Measurements from ENCODE around the gene YAP1.

- no peak for TF ChIP-seq POLR2A (IDR thresholded peaks at IDR 0.05)
- TF ChIP-seq, protein P1, sequence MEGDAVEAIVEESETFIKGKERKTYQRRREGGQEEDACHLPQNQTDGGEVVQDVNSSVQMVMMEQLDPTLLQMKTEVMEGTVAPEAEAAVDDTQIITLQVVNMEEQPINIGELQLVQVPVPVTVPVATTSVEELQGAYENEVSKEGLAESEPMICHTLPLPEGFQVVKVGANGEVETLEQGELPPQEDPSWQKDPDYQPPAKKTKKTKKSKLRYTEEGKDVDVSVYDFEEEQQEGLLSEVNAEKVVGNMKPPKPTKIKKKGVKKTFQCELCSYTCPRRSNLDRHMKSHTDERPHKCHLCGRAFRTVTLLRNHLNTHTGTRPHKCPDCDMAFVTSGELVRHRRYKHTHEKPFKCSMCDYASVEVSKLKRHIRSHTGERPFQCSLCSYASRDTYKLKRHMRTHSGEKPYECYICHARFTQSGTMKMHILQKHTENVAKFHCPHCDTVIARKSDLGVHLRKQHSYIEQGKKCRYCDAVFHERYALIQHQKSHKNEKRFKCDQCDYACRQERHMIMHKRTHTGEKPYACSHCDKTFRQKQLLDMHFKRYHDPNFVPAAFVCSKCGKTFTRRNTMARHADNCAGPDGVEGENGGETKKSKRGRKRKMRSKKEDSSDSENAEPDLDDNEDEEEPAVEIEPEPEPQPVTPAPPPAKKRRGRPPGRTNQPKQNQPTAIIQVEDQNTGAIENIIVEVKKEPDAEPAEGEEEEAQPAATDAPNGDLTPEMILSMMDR (IDR thresholded peaks at IDR 0.05): no peak
Observed at GRCh38 chr11:102230911-102231310, 120.7 kb downstream of the YAP1 start.

Data from uterus (tissue), 2 donors.